Measurements from ENCODE around the gene PCSK9.
A peak's percentile ranks its signal among the peaks of the same experiment; 100 is the strongest.
"Not testable (repeated sequence)": the region's sequence is repeated elsewhere in the genome, so short reads cannot be mapped to it uniquely, and the experiment has no call there.

PCSK9 gene

DNA sequence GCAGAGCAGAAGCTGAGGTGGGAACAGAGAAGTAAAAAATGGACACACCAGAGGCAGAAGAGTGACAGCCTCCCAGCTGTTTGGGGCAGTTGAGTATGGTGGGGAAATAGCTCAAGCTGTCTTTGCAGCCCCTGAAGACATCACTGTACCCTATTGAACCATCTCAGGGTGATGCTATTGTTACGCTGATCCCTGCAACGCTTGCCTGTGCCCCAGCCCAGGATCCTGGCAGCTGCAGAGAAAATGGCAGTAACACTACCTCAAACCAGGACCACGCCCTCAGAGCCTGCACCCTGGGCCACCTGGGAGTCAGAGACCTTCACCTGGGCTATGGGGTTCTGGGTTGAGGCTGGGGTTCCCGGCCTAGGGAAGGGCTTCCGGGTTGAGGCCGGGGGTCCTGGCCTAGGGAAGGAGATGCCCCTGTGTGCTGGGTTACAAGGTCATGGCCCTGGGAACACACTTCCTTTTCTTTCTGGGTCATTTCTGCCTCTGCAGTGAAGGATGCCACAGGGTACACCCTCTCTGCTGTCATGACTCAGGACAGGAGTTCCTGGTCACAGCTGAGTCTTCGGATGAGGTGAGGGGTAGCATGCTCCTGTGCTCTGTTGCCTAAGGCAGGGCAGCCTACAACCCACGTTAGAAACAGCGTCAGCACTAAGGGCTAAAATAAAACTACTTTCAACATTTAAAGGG lies 29.0 kb upstream of the PCSK9 start:
- no peak for DNase-seq

DNA sequence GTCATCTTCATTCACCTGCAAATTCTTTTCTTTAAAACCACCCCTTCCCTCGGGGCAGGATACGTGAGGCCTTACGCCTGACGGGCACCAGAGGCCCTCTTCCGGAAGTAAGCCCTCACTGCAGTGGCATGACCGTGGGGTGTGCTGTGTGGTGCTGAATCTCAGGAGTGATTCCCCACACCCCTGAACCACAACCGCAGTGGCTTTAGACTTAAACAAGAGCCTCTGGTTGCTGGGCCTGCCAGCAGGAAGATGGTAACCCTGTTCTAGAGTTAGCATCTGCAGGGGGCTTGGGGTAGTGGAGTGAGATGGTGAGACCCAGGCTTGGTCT lies 28.5 kb upstream of the PCSK9 start:
- DNase-seq: no peak

DNA sequence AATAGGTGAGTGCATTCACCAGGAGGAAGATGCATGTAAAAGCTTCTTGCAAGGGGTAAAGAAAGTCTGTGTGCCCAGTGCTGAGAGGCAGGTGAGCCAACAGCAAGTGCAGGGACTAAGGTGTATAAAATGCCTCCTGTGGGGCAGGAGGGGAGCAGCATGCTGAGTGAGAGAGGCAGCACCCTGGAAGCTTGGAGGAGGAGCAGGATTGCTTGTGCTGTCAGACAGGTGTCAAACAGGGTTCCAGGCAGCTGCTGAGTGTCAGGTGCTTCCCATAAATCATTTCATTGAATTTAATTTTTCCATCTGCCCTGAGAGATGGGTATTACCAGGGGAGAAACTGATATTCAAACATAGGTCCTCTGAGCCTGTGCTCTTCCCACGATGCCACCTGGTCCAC lies 26.7 kb upstream of the PCSK9 start:
- no peak for DNase-seq

DNA sequence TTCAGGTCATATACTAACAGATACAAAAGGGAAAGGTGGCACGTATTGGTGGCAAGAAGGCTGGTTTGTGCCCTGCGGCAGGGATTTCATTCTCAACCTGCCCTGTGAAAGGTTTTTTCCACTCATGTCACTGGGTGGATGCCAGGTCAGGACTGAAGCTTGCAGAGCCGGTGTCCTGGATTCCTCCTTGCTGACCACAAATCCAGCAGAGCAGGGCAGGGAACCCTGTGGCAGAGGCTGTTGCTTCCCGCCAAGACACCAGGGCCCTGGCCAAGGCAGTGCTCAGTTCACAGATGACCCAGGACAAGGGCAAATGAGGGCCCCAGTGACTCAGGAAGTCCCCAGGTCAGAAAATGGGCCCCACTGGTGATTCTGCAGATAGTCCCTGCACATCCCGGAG lies 24.2 kb upstream of the PCSK9 start:
- no peak for DNase-seq

DNA sequence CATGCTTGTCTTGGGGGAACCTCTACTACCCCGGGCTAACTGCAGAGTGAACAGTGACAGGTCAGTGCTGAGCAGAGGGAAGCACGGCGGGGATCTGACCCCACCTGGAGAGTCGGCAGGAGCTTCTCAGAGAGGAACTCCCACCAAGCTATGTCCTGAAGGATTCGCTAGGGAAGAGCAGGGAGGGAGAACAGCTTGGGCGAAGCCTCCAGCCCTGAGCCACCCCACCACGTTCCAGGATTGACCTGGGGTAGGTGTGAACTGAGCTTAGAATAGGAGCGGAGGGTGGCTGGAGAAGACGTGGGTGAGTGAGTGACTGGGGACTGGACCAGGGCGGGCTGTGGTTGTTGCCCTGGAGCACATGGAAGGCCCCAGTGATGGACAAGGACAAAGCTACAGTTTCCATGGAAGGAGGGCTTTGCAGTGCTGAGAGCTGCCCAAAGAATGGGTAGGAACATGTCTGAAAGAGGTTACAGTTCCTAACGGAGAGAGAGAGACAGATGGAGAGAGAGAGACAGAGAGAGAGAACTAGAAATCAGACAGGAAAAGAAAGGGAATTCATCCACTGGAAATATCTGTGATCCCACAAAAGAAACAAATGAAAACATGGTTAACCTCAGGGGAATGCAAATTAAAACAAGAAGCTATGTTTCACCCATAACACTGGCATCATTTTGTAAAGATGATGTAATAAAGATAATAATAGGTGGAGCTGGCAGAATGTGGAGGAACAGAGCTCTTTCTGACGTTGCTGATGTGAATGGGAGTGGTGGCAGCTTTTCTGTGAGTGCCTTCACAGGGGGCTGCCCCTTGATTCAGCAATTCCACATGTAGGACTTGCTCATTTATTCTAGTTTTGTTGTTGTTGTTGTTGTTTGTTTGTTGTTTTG lies 23.4 kb upstream of the PCSK9 start:
- DNase-seq: no peak

DNA sequence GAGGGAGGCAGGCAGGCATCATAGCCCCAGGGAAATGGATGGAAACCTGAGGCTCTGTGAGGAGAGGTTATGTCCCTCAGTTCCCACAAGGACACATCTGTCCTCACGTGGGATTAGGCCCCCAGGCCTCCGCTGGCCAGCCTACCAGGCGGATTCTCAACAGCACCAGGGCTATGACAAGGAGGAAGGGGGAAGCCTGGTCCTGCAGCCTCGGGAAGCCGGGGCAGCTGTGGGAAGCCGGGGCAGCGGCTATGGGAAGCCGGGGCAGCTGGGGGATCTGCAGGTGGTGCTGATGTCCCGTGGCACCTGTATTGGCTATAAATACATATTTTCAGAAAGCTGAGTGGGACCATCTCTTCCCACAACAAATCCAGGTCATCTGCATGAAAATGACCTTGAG lies 21.0 kb upstream of the PCSK9 start:
- DNase-seq: no peak

DNA sequence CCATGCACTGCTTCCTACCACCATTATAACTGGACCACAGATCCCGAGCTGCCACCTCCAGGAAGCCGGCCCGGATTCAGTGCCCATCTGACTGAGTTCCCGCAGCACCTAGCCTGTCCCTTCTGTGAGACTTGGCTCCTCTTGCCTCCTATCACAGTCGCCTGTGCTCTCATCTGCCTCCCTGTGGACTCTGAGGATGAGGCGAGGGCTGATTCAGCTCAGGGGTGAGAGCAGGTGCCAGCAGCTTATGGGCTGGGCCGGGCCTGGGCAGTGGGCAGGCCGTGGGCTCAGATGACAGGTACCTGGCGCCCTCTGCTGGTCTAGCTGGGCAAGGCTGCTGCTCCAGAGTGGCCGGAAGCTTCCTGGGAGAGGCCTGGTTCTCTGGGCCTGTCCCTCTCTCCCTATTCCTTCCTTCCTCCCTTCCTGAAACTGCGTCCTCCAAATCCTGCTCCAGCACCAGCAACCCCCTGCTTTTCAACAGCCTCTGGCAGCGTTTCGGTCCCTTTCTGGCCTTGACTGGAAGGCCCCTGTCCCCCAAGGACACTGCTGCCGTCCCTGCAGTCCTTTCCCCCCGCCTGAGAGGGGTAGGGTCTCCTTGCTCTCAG lies 17.3 kb upstream of the PCSK9 start:
- peak; percentile 61 to 75 for DNase-seq

DNA sequence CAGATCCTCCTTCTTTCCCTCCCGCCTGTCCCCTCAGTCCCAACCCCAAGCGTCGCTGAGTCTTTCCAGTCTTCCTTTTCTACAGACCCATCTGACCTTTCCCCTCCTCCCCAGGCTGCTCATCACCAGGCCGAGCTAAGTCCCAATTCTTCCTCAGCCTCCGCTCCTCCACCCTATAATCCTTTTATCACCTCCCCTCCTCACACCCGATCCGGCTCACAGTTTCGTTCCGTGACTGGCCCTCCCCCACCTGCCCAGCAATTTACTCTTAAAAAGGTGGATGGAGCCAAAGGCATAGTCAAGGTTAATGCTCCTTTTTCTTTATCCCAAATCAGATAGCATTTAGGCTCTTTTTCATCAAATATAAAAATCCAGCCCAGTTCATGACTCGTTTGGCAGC lies 15.2 kb upstream of the PCSK9 start:
- DNase-seq: not testable (repeated sequence)

DNA sequence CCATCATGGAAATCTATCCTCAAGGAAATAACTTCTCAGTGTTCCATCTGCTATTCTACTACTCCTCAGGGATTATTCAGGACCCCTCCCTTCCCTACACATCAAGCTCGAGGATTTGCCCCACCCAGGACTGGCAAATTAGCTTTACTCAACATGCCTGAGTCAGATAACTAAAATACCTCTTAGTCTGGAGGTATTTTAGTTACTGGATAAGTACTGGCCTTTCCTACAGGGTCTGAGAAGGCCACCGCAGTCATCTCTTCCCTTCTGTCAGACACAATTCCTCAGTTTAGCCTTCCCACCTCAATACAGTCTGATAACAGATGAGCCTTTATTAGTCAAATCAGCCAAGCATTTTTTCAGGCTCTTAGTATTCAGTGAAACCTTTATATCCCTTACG lies 12.7 kb upstream of the PCSK9 start:
- DNase-seq: not testable (repeated sequence)

DNA sequence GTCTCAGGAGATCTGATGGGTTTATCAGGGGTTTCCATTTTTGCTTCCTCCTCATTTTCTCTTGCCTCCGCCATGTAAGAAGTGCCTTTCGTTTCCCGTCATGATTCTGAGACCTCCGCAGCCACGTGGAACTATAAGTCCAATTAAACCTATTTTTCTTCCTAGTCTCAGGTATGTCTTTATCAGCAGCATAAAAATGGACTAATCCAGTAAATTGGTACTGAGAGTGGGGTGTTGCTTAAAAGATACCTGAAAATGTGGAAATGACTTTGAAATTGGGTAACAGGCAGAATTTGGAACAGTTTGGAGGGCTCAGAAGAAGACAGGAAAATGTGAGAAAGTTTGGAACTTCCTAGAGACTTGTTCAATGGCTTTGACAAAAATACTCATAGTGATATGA lies 8.2 kb upstream of the PCSK9 start:
- DNase-seq: not testable (repeated sequence)

DNA sequence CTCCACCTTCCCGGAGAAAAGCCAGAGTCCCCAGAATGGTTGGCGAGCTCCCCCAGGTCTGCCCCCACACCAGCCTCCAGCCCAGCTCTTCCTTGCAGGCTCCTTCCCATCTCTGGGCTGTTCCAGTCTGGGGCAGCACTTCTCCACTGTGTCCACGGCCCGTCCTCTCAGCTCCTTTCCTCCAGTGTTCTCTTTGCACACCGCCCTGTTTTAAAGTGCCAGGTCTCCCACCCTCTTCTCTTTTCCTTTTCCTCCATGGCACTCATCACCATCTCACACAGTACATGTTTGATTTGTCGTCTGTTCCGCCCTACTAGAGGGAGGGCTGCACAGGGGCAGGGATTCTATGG lies 6.1 kb upstream of the PCSK9 start:
- DNase-seq: no peak

DNA sequence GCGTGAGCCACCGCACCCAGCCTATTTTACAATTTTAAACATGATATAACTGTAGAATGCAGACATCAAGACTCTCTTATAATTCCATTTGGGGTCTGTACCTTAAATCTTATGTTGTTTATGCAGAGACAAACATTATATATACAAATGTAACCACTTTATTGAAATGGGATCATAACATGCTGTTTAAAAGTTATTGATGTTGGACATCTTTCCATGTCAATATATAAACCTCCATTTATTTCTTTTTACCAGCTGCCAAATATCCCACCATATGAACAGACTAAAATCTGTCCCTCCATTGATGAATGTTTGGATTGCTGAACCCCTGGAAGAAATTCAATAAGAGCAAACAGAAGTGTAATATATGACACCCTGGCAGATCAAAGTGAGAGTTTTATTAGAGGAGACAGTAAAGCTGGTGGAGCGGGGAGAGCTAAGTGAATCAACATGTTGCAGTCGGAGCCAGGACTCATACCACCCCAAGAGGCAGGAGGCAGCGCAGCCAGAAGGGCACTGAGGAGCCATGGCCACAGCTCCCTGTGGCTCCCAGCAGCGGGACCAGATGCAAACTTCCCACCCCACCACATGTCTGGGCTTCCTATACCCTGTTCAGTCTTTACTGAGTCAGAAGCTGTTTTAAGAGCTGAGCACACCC lies 4.7 kb upstream of the PCSK9 start:
- no peak for DNase-seq

DNA sequence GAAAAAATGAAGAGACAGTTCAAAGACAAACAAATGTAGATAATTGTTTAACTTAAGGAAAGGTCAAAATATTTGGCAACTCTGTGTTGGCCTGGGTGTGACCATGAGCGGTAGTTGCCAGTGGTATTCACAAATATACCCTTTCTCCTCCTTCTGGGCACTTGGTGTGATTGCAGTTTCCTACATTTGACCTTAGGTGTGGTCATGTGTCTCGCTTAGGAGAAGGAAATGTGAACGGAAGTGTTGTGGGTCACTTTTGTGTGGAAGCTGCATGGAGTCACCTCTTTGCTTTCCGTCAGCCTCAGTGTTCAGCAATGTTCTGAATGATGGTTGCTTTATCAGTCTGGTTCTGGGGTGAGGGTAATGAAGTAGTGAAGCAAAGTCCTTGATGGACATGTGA lies 3.4 kb upstream of the PCSK9 start:
- peak; percentile 51 to 63 for DNase-seq

DNA sequence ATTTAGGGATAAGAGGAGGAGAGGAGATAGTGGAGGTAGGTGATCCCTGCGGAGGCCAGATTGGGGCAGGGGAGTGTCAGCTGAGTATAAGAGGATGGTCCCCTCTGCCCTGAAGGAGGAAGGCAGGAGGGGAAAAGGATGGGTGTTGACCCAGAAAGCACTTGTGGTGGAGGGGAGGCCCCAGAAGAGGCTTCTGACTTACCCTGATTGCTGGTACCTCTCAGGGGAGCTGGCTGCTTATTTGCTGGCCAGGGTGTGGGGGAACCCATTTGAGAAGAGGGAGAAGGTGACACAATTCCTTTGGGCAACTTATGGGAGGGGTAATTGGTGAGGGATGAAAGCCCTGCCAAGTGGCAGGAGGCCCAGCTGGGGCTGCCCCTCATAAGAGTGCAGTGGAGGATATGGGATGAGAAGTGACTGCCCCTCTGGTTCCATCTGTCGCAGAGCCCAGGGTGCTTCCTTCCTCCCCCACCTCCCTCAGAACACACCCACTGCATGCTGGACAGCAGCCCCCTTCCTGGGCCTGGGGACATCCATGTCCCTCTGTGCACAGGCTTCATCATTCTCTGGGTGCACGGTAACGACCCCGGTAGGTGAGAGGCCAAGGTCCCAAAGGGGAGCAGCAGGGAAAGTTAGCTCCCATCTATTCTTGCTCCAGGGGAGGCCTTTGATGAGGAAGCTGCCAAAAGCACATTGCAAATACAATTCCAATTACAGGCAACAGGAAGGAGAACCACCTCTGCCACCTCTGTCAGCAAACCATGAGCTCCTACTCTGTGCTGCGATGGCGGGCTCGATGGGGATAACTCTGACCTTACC lies 1.4 kb upstream of the PCSK9 start:
- no peak for DNase-seq

DNA sequence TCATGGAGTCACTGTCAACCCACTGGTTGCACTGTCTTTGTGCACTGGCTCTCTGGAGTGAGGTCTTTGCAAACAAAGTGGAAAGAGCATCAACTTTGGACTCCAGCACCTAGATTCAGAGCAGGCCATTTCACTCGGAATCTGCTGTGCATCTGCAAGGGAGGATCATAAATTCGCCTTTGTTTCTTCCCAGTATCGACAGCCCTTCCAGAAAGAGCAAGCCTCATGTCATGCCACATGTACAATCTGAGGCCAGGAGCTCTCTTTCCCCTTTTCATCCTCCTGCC lies 853 bp upstream of the PCSK9 start:
- no peak for DNase-seq

DNA sequence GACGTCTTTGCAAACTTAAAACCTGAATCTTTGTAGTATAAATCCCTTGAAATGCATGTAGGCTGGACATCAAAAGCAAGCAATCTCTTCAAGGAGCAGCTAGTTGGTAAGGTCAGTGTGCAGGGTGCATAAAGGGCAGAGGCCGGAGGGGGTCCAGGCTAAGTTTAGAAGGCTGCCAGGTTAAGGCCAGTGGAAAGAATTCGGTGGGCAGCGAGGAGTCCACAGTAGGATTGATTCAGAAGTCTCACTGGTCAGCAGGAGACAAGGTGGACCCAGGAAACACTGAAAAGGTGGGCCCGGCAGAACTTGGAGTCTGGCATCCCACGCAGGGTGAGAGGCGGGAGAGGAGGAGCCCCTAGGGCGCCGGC lies 390 bp upstream of the PCSK9 start:
- DNase-seq: no peak

DNA sequence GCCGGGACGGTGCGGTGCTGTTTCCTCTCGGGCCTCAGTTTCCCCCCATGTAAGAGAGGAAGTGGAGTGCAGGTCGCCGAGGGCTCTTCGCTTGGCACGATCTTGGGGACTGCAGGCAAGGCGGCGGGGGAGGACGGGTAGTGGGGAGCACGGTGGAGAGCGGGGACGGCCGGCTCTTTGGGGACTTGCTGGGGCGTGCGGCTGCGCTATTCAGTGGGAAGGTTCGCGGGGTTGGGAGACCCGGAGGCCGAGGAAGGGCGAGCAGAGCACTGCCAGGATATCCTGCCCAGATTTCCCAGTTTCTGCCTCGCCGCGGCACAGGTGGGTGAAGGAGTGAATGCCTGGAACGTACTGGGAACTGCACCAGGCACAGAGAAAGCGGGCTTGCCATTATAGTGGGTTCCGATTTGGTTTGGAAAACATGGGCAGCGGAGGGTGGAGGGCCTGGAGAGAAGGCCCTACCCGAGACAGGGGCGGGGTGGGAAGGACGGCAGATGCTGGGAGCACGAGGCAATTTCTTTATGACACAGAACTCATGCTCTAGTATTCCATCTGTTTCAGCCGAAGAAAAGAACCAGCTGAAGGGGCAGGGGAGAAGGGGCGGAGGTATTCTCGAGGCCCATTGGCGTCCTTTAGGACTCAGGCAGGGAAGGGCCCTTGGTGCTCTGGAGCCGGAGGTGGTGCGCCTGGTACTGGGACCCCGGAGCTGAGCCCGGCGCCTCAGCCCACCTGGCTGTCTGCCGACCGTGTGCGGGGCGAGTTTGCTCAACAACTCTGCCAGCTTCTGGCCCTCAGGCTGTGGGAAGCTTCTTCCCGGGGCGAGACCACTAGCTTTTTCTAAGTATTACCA lies 960 bp downstream of the PCSK9 start:
- no peak for DNase-seq

DNA sequence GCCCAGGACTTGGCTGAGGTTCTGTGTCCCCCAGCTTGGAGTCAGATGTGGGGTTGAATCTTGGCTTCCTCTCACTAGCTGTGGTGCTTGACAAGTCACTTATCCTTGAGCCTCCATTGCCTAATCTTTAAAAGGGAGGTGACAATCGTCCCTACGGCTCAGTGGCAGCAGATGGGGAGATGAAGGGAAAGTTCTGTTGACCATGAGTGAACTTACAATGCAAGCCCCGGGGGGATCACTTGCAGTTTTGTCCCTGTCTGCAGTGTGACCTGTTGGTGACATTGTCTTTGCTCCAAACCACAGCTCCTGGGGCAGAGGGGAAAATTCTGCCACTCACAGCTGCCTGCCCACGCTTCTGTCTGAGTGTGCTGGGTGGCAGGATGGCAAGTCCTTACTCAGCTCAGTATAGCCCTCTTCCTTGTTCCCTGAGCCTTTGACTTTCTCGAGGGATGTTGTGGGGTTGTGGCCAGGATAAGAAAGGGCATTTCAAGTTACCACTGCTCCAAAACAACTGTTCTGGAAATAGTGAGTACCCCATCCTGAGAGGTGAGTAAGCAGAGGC lies 1.7 kb downstream of the PCSK9 start:
- no peak for DNase-seq

DNA sequence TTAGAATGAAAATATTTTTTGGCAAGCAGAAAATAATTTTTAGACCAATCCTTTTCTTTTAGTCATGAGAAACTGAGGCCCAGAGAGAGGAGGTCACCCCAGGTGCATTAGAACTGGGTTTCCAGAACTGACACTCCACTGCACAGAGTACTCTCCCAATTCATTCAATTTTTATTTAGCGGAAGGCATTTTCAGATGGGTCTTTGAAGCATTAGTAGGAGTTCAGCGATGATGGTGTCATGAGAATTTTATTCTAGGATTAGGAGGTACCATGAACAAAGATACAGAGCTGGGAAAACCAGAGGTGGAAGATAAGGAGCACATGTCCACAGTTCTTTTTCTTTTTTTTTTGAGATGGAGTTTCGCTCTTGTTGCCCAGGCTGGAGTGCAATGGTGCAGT lies 2.3 kb downstream of the PCSK9 start:
- no peak for DNase-seq

DNA sequence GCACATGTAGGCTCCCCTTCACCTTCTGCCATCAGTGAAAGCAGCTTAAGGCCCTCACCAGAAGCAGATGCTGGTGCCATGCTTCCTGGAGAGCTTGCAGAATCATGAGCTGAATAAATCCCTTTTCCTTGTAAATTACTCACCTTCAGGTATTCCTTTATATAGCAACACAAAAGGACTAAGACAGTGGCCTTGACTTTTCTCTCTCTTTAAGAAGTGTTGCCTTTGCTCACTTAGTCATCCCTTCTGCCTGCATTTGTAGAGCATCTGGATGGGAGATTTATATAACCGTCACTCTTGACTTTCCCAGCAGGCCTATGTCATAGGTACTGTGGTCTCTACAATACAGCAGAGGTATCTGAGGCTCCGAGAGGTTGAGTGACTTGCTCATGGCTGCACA lies 3.7 kb downstream of the PCSK9 start:
- no peak for DNase-seq

DNA sequence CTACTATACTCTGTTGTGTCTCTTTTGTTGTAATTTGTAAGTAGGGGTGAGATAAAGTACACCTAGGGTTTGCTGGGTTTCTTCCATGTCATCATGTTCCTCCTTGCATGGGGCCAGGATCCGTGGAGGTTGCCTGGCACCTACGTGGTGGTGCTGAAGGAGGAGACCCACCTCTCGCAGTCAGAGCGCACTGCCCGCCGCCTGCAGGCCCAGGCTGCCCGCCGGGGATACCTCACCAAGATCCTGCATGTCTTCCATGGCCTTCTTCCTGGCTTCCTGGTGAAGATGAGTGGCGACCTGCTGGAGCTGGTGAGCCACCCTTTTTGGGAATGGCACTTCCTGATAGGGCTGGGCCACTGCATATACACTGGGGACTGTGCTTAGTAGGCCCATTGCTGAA lies 4.4 kb downstream of the PCSK9 start:
- no peak for DNase-seq
